GM08714 (cell line): Measurements from ENCODE around the gene NOX4.

ENCODE experiments used
- H3K4me3 ChIP-seq: fragments of 200-500 bp; sonication (Bioruptor generic); 2 replicates; pipeline ENCODE4 v1.5.1; 2014; ENCODE audit warnings: mild to moderate bottlenecking, low read length, inconsistent platforms
- ZNF274 ChIP-seq: IDR thresholded peaks from 2 replicates; pipeline ENCODE4 v1.6.1; 2012; ENCODE audit warnings: mild to moderate bottlenecking, low read depth, low read length

NOX4 gene

DNA sequence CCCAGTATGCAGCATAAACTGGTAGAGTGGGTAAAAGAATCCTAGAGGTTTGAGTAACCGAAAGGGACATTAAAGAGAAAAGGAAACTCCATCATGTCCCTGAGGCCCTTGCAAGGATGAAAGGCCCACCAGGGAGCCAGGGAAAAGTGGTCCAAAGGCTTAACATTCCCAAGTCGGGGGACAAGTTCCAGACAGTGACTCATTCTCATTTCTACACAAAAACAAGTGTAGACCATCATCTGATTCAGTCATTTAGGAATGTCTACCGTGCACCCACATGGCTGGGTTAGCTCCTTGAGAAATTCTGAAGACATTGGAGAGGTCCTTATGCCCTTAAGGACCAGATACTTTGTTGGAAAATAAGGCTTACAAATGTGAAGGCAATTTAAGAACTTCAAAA, 4.8 kb upstream of the NOX4 start:
- H3K4me3 ChIP-seq, result no peak overlapping the region
- no peak for TF ChIP-seq ZNF274

- no peak overlapping the region for H3K4me3 ChIP-seq
- TF ChIP-seq ZNF274, result no peak
Observed at GRCh38 chr11:89493431-89493830, 2.3 kb upstream of the NOX4 start.

DNA sequence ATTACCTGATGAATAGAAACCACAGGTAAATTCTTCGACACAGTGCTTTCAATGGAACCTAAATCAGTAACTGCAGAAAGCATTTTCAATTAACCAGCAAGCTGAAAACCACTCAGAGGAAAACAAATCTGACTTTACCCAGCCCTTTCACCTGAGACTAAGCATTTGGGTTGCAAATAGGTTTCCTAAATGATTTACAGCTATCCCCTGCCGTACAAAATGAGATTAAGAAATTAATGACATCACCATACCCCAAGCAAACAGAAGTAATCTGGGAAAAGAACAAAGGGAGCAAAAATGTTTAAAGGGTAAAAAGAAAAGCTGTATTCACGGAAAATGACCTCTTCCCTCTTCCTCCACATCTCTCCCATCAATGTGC, 584 bp downstream of the NOX4 start:
- no peak for TF ChIP-seq ZNF274
- no peak overlapping the region for H3K4me3 ChIP-seq

- no peak overlapping the region for H3K4me3 ChIP-seq
- TF ChIP-seq ZNF274, result no peak
Observed at GRCh38 chr11:89489930-89490329, 1.2 kb downstream of the NOX4 start.

- TF ChIP-seq ZNF274, result no peak
- no peak overlapping the region for H3K4me3 ChIP-seq
Observed at GRCh38 chr11:89487016-89487415, 4.2 kb downstream of the NOX4 start.

GRCh38 chr11:89484896-89485295, 6.3 kb downstream of the NOX4 start:
- no peak for TF ChIP-seq ZNF274
- no peak overlapping the region for H3K4me3 ChIP-seq

DNA sequence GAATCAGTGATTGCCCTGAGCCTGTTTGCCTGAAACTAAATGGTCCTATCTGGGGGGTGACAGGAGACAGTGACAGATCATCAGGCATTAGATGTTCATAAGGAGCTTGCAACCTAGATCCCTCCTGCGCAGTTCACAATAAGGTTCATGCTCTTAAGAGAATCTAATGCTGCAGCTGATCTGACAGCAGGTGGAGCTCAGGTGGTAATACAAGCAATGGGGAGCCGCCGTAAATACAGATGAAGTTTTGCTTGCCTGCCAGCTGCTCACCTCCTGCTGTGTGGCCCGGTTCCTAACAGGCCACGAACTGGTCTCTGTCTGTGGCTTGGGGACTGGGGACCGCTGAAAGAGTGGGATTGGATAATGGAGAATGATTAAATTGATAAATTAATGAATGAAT, 14.0 kb downstream of the NOX4 start:
- H3K4me3 ChIP-seq, result no peak overlapping the region
- TF ChIP-seq ZNF274, result no peak

- TF ChIP-seq ZNF274, result no peak
- no peak overlapping the region for H3K4me3 ChIP-seq
Observed at GRCh38 chr11:89463266-89463780, 27.9 kb downstream of the NOX4 start.

- no peak for TF ChIP-seq ZNF274
- no peak overlapping the region for H3K4me3 ChIP-seq
Observed at GRCh38 chr11:89458716-89459115, 32.5 kb downstream of the NOX4 start.

GRCh38 chr11:89457190-89457589, 34.0 kb downstream of the NOX4 start:
- TF ChIP-seq ZNF274, result no peak
- no peak overlapping the region for H3K4me3 ChIP-seq

GRCh38 chr11:89456681-89457080, 34.5 kb downstream of the NOX4 start:
- no peak overlapping the region for H3K4me3 ChIP-seq
- TF ChIP-seq ZNF274, result no peak

DNA sequence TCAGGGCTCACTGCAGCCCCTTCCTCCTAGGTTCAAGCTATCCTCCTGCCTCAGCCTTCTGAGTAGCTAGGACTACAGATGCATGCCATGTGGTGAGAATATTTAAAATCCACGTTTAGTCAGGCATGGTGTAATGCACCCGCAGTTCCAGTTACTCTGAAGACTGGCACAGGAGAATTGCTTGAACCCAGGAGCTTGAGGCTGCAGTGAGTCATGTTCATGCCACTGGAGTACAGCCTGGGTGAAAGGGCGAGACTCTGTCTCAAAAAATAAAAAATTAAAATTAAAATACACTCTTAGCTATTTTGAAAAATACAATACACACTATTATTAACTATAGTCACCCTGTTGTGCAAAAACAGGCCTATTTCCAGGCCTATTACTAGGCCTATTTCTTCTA, 38.4 kb downstream of the NOX4 start:
- TF ChIP-seq ZNF274, result no peak
- H3K4me3 ChIP-seq, result no peak overlapping the region

- H3K4me3 ChIP-seq, result no peak overlapping the region
- TF ChIP-seq ZNF274, result no peak
Observed at GRCh38 chr11:89447845-89448244, 43.3 kb downstream of the NOX4 start.

- no peak overlapping the region for H3K4me3 ChIP-seq
- TF ChIP-seq ZNF274, result no peak
Observed at GRCh38 chr11:89443361-89444322, 47.5 kb downstream of the NOX4 start.

GRCh38 chr11:89442801-89443200, 48.4 kb downstream of the NOX4 start:
- no peak overlapping the region for H3K4me3 ChIP-seq
- no peak for TF ChIP-seq ZNF274
